PC-3 (cell line): Measurements from ENCODE around the gene DNAH2. TPM values are rescaled to one million over a fixed set of nuclear protein-coding genes. Genes with fewer than 3 reads are reported as not detected.

Source experiments
- total RNA-seq: library from RNA; depleted of rRNA; stranded (reverse); fragments of >200 nt; gene quantifications from 2 replicates; pipeline ENCODE4 v1.2.3, GENCODE V29; 2014; rRNA removed

Gene DNAH2
- total RNA-seq, 1 experiment from 2014 or later, result 0.62 TPM

Other genes with a start within 250 kb of the DNAH2 start
- 14.7 and 18.4 TPM in 2 replicates for gene ZBTB4, start 238.1 kb upstream of the DNAH2 start, total RNA-seq
- gene SLC35G6, start 236.3 kb upstream of the DNAH2 start, total RNA-seq, result not detected in 2 replicates
- gene POLR2A, start 233.4 kb upstream of the DNAH2 start, total RNA-seq, result 47.1 and 95.7 TPM in 2 replicates
- gene TNFSF12, start 168.7 kb upstream of the DNAH2 start, total RNA-seq, result 15.2 and 24.2 TPM in 2 replicates
- gene TNFSF13, start 159.0 kb upstream of the DNAH2 start, total RNA-seq, result 3.6 and 5.2 TPM in 2 replicates
- gene SENP3, start 155.8 kb upstream of the DNAH2 start, total RNA-seq, result 82.8 and 88.7 TPM in 2 replicates
- gene CD68, start 138.1 kb upstream of the DNAH2 start, total RNA-seq, result 30.2 and 32.4 TPM in 2 replicates
- 71.0 and 94.1 TPM in 2 replicates for gene MPDU1, start 133.9 kb upstream of the DNAH2 start, total RNA-seq
- 6.3 and 7.0 TPM in 2 replicates for gene SOX15, start 127.7 kb upstream of the DNAH2 start, total RNA-seq
- gene FXR2, start 102.8 kb upstream of the DNAH2 start, total RNA-seq, result 51.4 and 67.2 TPM in 2 replicates
- 27.6 and 33.1 TPM in 2 replicates for gene SAT2, start 89.9 kb upstream of the DNAH2 start, total RNA-seq
- not detected in 2 replicates for gene SHBG, start 87.6 kb upstream of the DNAH2 start, total RNA-seq
- not detected in 2 replicates for gene ATP1B2, start 66.8 kb upstream of the DNAH2 start, total RNA-seq
- gene TP53, start 30.3 kb upstream of the DNAH2 start, total RNA-seq, result 2.0 and 3.4 TPM in 2 replicates
- 18.0 and 22.6 TPM in 2 replicates for gene WRAP53, start 29.3 kb upstream of the DNAH2 start, total RNA-seq
- 4.9 and 7.7 TPM in 2 replicates for gene EFNB3, start 12.5 kb upstream of the DNAH2 start, total RNA-seq
- gene KDM6B, start 116.5 kb downstream of the DNAH2 start, total RNA-seq, result 3.2 and 158 TPM in 2 replicates
- 1.5 TPM in 1 of 2 replicates, not detected in the other for gene TMEM88, start 137.3 kb downstream of the DNAH2 start, total RNA-seq
- gene NAA38, start 139.8 kb downstream of the DNAH2 start, total RNA-seq, result 403 and 409 TPM in 2 replicates
- 16.7 and 23.1 TPM in 2 replicates for gene CYB5D1, start 140.3 kb downstream of the DNAH2 start, total RNA-seq
- 102 and 151 TPM in 2 replicates for gene CHD3, start 171.0 kb downstream of the DNAH2 start, total RNA-seq
- gene RNF227, start 198.5 kb downstream of the DNAH2 start, total RNA-seq, result 0.11 and 0.52 TPM in 2 replicates
- 0.26 and 0.75 TPM in 2 replicates for gene KCNAB3, start 212.1 kb downstream of the DNAH2 start, total RNA-seq
- 26.4 and 30.5 TPM in 2 replicates for gene TRAPPC1, start 214.2 kb downstream of the DNAH2 start, total RNA-seq
- gene CNTROB, start 214.5 kb downstream of the DNAH2 start, total RNA-seq, result 27.5 and 40.5 TPM in 2 replicates